LNCAP (cell line): ENCODE results near the gene IFI44.

Source experiments
- CTCF ChIP-seq: fragments of 450-650 bp; IDR thresholded peaks from 2 replicates; pipeline ENCODE4 v1.5.1; 2017; ENCODE audit warnings: mild to moderate bottlenecking

Gene IFI44

GRCh38 chr1:78617615-78618026 is 32.0 kb upstream of the IFI44 start:
- peak; percentile 79 for TF ChIP-seq CTCF

GRCh38 chr1:78619032-78619431 is 30.6 kb upstream of the IFI44 start:
- no peak for TF ChIP-seq CTCF

GRCh38 chr1:78619446-78619802 is 30.2 kb upstream of the IFI44 start:
- TF ChIP-seq CTCF = no peak

GRCh38 chr1:78619803-78620579 is 29.6 kb upstream of the IFI44 start, which contains the start of gene IFI44L:
Gene IFI44L, plus strand, starts transcription at chr1:78620448. Its CDS starts 7,468 bp downstream, at chr1:78627916.
- no peak for TF ChIP-seq CTCF

- TF ChIP-seq CTCF = no peak
These were observed 29.0 kb upstream of the IFI44 start for GRCh38 chr1:78620666-78621065.

- TF ChIP-seq CTCF = no peak
These were observed 27.1 kb upstream of the IFI44 start for GRCh38 chr1:78622548-78622947.

- TF ChIP-seq CTCF = no peak
These were observed 25.6 kb upstream of the IFI44 start for GRCh38 chr1:78624035-78624434.

GRCh38 chr1:78627321-78627720 is 22.3 kb upstream of the IFI44 start:
- no peak for TF ChIP-seq CTCF
